HG02759 (cell line): Measurements from ENCODE around the gene IFT43.

Experiments used
- ATAC-seq: cut with Tn5 transposase; IDR thresholded peaks from one replicate; pipeline ENCODE4 v1.9.1; 2021; ENCODE audit warnings: mild to moderate bottlenecking, moderate library complexity; ENCODE audit not compliant: unreplicated experiment

IFT43 gene

DNA sequence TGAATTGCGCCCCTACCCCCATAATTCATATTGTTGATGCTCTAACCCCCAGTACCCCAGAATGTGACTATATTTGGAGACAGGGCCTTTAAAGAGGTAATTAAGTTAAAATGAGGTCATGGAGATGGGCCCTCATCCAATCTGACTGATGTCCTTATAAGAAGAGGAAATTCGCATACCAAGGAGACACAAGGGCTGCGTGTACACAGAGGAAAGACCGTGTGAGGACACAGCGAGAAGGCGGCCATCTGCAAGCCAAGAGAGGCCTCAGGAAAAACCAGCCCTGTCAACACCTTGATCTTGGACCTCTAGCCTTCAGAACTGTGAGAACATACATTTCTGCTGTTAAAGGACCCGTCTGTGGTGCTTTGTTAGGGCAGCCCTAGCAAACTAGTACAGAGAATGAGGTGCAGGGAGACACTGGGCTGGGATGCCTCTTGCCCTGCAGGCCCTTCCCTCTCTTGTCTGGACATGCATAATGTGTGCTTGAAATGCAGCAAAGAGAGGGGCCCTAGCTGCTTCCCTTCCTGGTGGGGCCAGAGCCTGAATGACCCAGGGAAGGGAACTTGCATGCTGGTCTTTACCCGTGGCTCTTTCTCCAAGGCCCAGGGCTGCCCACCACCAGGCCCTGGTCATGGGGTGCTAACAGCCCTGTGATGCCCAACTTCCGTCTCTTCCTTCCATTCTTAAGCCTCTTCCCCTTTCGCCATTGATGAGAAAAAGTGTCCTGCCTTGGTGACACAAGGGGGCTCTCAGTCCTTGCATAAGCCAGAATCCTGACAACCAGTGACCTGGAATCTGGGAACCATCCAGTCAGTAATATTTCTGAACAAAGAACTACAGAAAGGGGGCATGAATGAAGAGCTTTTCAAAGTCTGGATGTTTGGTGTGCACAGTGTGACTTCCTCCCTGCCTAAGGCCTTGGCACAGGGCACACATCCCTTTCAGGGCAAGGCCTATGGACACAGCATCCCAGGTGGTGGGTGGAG lies 116.1 kb downstream of the IFT43 start:
- no peak for ATAC-seq

DNA sequence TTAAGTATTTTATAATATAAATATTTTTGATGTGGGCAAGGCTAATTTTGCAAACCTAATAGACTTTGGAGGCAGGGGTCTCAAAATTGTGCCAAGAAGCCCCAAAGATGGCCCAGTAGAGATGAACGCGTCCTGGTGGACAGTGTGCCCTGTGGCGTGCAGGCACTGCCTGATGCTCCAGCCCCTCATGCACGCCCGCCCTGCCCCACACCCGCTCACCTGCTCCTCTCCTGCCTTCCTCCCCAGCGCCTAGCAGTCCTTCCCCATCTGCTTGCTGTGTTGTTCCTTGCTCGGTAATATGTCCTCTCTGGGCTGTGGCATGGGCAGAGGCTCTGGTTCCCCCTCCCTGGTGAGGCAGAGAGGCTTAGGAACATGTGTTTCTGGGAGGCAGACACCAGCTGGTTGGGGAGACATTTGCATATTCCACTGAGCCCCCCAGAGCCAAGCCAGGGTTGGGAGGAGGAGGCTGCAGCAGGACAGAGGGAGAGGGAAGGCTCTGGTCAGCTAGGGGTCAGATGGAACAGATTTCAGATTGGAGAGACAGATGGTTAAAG lies 119.3 kb downstream of the IFT43 start:
- ATAC-seq: no peak

DNA sequence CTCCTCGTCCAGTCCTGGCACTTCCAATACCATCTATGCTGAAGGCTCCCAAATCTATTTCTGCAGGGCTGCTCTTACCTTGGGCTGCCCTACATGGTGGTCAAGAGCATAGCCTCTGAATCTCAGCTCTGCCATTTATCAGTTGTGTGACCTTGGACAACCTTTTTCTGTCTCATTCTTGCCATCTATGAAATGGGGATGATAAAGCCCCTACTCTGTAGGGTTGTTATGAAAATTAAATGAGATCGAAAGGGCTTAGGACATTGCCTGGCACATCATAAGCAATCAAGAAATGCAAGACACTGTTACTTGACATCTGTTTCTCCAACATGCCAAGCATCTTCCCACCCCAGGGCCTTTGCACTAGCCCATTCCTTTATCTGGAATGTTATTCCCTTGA lies 120.6 kb downstream of the IFT43 start:
- no peak for ATAC-seq

DNA sequence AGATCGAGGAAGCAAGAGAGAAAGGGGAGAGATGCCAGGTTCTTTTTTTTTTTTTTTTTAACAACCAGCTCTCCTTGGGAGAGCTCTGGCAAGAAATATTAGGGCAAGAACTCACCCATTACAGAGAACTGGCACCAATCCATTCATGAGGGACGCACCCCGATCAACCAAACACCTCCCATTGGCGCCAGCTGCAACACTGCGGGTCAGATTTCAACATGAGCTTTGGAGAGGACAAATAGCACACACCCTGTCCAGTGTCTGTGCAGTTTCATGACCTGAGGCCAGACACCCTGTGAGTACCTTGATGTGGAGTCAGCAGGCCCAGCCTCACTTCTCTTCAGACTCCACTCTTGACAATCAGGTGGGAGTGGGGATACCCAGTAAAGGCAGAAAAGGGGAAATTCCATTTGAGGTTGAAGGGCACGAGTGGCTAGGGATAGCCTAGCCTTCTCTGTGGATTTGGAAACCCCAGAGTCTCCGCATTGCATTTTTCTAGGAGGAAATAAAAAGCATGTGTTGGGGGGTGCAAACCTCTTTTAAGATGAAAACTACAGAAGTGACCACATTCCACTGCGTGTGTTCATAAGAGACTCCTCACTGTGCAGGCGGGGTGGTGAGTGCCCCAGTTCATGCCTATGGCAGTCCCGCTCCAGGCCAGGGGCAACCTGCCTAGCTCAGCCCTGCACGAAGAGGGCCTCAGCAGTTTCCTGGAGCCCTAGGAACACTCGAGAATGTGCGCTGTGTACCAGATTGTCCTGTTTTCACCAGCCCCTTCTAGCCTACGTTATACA lies 123.7 kb downstream of the IFT43 start:
- ATAC-seq: no peak

DNA sequence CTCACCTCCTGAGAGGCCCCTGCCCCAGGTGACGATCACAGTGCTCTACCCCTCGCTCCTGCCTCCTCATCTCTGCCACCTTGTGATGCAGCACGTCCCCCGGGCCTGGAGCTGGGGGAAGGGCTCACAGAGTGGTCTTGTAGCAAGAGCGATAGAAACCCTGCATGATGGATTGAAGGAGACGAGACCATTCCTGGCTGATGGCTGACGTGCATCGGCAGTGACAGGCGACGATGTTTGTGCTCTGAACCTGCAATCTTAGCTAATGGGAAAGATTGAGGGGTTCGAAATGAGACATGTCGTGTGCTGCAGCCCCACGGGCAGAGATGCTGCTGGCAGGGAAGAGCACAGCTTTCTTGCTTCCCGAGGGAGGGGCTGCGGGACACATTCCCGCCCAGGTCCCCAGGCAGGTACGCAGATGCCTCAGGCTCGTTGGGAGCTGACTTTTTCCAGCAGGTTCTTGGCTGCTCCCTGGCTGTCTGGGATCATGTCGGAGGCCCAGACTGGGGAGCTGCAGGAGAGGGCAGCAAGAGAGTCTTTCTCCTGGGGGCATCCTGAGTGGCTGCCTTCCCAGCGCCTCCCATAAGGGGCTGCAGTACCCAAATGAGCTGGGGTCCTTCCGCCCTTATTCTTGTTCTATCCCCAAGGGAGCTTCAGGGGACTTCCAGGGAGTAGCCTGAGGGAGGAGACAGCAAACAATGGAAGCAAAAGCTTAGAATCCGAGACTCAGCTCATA lies 127.5 kb downstream of the IFT43 start:
- no peak for ATAC-seq

DNA sequence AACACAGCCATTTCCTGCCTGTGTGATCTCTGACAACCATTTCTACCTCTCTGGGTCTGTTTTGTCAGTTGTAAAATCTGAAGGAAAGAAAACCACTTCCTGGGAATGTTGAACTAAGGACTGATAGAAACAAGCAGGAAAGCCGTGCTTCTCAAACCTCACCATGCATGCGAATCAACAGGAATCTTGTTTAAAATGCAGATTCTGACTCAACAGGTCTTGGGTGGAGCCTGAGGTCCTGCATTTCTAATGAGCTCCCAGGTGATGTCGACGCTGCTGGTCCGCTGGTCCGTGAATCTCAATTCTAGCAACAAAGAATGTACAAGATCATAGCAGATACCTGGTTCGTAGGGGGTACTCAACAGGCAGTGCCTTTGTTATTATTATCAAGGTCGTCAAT lies 128.1 kb downstream of the IFT43 start:
- ATAC-seq: no peak

DNA sequence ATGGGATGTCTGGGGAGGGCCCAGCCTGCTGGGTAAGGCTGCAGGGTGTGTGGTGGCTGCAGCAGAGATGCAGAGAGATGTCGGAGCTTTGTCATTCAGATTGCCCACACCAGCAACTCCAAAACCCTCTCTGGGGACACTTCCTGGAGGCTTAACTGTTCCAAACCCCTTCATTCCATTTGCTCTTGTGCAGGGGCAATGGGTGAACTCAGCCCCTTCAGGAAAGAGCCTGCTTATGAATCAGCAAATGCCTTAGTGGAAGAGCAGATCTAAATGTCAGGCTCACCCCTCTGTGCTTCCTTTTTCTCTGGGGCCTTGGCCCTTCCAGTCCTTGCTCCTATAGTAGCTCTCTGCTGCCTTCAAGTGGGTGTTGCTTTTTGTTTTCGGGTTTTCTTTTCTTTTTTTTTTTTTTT lies 129.5 kb downstream of the IFT43 start:
- ATAC-seq: no peak

DNA sequence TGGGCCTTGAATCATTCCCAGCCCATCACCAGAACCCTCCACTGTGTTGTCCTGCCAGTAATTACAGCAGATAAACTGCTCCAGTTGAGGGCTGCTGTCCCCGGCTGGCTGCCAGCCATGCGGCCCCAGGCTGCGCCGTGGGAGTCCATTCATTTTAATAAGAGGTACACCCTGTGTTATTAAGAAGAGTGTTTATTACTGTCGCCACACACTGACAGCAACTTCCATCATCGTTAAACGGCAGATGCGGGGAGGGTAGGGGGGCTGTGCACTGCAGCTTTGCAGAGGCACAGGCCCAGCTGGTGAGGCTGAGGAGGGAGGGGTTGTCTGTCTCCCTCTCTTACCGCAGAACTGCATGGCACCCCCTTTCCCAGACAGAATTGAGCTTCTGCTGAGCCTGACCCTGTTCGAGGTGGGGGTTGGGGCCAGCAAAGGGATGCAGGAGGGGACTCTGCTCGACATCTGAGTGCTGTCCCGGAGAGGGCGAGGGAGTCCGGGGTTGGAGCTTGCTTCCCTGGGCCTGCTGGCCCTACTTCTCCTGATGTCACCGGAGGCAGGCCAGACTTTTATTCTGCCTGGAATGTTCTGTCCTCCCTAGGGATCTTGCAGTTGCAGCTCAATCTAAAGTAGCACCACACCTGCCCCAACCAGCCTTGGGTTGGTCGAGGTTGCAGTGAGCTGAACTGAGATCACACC lies 132.4 kb downstream of the IFT43 start:
- no peak for ATAC-seq

DNA sequence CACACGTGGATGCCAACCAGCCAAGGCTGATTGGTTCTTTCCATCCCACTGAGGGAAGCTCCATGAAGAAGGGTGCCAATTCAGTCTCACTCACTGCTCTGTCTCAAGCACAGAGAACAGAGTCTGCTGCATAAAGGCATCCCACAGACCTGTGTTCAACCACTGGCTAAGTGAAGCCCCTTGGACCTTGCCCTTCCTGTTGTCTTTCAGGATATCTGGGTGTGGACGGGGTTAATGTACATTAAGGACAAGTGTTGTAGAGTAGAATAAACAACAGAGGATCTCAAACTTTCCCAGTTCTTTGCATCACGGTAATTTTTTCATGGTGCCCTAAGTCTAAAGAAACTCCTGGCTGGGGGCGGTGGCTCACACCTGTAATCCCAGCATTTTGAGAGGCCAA lies 133.0 kb downstream of the IFT43 start:
- ATAC-seq: no peak

DNA sequence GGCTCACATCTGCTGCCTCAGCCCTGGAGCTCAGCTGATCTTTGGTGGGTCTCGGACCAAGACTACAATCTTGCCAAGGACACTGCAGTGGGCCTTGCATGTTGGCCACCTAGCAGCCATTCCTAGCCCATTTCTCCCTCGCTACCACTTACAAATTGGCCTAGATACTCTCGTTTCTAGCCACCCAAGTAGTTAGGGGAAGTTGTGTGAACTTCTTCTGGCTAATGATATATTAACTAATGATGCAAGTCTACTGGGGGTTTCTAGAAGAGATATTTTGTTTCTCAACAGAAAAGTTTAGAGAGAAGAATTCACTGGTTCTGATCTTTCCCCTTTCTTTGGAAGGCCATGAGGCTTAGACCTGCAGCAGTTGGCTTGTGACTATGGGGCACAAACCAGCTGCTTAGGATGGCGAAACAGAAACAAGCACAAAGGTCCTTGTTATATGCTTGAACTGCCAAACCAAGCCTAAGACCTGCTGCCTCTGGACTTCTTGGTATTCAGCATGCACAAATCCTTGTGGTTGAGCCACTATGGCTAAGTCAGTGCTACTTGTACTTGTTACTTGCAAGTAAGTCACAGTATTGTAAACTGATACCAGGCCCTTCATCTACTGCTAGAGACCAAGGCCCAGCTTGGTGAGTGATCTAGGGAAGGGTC lies 135.7 kb downstream of the IFT43 start:
- peak; percentile 59 for ATAC-seq

DNA sequence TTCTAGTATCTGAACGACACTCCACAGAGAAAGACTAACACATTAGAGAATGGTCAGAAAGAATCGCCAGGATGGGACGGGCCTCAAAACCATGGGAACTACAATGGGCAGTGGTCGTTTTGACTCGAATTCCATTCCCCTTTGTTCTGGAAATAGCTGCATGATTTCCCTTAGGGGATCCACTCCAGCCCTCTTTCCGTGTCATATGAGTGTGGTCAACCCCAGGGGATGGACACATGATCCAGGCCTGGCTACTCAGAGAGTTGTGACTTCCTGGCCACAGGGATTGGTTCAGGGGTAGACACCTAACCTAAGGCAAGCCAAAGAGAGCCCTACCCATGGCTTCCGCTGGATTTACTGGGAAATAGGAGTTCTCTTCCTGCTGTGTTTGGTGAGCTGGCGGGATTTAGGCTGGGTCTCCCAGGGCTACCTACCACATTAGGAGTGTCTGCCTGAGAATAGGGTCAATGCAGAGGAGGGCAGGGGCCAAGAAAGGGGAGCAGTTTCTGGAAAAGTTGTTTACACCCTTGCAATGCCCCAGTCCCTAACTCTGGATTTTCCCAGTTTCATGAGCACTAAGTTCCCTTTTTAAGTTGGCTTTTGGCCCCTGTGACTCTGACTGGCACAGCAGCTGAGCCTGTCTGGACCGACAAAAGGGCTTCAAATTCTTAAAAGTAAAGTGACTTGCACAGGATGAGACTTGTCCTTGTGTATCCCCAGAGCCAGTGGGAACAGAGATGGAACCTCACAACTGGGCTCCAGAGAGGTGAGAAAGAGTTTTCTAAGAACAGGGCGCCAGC lies 138.1 kb downstream of the IFT43 start:
- no peak for ATAC-seq

DNA sequence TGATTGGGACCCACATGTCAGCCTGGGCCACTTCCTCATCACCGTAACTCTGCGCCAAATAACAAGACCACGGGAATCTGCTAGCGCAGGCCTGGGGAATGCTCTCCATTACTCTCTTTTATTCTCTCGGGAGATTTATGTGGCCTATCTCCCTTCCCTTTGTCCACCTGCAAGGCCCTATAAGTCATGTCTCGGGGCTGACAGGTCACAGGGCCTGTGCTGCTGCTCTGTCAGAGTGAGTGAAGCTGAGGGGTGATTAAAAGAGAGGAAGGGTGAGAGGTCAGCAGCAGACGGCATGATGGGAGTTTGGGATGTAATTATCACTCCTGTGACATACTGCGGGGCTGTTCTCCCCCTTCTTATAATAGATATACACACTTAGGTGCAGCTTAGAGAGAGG lies 139.9 kb downstream of the IFT43 start:
- no peak for ATAC-seq

DNA sequence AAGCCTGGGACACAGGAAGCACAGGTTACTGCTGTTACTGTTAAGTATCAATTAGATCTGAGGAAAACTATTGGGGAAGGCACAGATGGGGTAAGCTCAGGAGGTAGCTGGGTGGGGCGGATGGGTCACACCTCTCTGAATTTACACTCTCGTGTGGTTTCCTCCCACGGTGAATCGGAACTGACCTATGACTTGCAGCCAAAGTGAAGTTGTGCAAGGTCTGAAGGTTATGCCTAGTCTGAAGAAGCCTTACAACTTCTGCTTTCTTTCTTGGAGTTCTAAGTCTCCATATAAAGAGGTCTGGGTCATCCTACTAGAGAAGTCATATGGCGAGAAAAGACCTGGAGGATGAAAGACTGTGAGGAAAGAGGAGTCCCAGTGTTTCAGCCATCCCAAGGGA lies 140.5 kb downstream of the IFT43 start:
- ATAC-seq: no peak

DNA sequence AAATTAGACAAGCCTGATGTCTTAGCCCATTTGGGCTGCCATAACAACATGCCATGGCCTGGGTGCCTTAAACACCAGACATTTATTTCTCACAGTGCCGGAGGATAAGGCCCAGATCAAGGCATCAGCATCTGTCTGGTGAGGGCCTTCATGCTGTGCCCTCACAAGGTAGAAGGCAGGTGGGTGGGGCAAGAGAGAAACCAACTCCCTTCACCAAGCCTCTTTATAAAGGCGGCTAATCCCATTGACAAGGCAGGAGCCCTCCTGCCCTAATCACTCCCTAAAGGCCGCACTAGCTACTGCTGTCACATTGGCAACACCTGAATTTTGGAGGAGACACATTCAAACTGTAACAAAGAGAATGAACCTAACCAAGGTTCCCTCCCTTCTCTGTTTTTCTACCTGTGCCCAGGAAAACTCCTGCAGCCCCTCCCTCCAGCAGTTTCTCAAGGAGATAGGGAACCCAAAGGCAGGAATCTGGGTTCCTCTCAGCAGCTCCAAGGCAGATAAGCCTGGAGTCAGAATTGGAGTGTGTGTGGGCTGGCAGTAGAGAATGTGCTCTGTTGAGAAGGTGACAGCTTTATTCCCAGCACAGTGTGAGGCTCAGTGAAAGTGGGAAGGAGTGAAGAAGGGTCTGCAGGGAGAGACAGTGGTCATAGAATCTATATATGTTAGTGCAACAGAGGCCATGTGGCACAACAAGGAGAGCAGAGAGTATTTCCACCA lies 144.5 kb downstream of the IFT43 start:
- no peak for ATAC-seq

DNA sequence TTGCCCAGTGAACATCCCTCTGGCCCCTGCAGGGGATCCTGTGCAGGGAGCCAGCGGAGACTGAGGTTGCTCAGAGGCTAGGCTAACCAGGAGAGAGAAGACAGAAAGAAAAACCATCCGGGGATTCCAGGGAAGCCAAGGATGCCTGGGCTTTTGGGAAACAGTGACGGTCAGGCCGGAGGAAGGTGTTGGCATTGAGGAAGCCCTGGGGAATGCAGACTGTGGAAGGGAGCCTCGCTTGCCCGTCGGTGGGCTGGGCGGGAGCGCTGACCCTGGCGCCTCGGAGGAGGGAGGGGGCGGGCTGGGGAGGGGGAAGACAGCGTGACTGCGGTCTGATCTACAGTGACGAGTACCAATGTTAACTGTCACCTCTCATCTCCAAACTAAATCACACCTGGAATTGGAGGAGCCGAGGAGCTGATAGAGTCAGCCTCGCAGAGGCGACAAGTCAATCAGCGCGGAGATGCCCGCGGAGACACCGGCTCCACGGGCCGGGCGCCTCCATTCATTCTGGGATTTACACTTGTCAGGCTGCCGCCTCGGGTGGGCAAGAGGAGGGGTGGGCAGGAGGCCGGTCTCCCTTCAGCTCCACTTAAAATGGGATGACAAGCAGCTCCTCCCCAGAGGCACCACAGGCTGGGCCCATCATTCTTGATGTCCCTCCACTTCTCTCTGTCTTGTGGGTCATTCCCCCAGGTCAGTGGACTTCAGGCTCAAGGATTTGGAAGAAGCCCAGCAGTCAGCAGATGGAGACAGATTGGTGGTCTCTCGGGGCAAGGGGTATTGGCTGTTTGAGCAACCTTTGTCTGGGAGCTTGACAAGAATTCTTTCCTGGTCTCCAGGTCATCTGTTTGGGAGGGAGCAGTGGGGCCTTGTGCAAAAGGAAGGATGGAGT lies 145.8 kb downstream of the IFT43 start:
- ATAC-seq: no peak

DNA sequence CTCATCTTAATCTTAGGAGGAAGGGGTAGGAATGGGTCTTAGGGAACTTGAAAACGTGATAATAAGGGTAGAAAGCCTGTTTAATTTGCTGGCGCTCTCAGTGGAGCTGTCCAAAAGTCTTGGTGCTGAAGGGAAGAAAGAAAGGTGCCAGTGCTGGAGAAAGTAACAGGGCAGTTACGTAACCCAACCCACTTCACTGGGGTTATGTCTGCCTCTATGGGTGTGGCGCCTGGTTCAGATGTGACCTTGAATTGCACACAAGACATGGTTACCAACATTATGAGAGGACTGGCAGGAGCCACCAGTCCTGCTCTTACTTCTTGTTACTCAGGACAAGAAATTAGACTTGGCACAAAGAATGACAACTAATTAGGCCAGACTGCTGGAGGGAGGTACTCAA lies 147.5 kb downstream of the IFT43 start:
- no peak for ATAC-seq
